ENCODE measurements around the gene CASP4. TPM values are rescaled to one million over a fixed set of nuclear protein-coding genes. Genes with fewer than 3 reads are reported as not detected.

Gene CASP4
- total RNA-seq, 1 donor from 2014 or later = 46.7 TPM

- DNase-seq (ENCODE audit: low spot score) = no peak
Measured at GRCh38 chr11:104893876-104894275, 74.5 kb downstream of the CASP4 start.

Other genes starting within 250 kb of the CASP4 start
- not detected for gene CASP12, start 70.1 kb downstream of the CASP4 start, total RNA-seq (ENCODE audit: insufficient read depth, low replicate concordance)
- gene CASP5, start 54.6 kb upstream of the CASP4 start, total RNA-seq (ENCODE audit: insufficient read depth, low replicate concordance) = not detected
- 38.3 TPM for gene CASP1, start 66.6 kb upstream of the CASP4 start, total RNA-seq (ENCODE audit: insufficient read depth, low replicate concordance)
- 6.7 TPM for gene CARD16, start 76.8 kb upstream of the CASP4 start, total RNA-seq (ENCODE audit: insufficient read depth, low replicate concordance)
- gene CARD18, start 171.2 kb upstream of the CASP4 start, total RNA-seq (ENCODE audit: insufficient read depth, low replicate concordance) = not detected